Muscle of leg (tissue), 11 donors: ENCODE data around the gene IFIT1B. TPM values are rescaled to one million over a fixed set of nuclear protein-coding genes. Genes with fewer than 3 reads are reported as not detected.
"Not testable (repeated sequence)": the region's sequence is repeated elsewhere in the genome, so short reads cannot be mapped to it uniquely, and the experiment has no call there.

ENCODE experiments used
- DNase-seq: peaks from one replicate; pipeline ENCODE4 v3.0.0; 2013
- H3K27ac ChIP-seq: one replicate; pipeline ENCODE4 v1.5.1; 2013; ENCODE audit warnings: mild to moderate bottlenecking, low read length, control low read depth
- H3K27me3 ChIP-seq: one replicate; pipeline ENCODE4 v1.6.1; 2013; ENCODE audit warnings: low read length; ENCODE audit not compliant: control insufficient read depth, insufficient read depth
- H3K36me3 ChIP-seq: one replicate; pipeline ENCODE4 v1.6.1; 2013; ENCODE audit warnings: low read length; ENCODE audit not compliant: control insufficient read depth, insufficient read depth
- H3K4me1 ChIP-seq: one replicate; pipeline ENCODE4 v1.6.1; 2013; ENCODE audit warnings: low read length; ENCODE audit not compliant: control insufficient read depth, insufficient read depth
- H3K4me3 ChIP-seq: one replicate; pipeline ENCODE4 v1.5.1; 2013; ENCODE audit warnings: low read length, control low read depth
- H3K9me3 ChIP-seq: replicated peaks from 2 replicates; pipeline ENCODE4 v1.6.1; 2013; ENCODE audit warnings: low read depth, low read length; ENCODE audit not compliant: control insufficient read depth
- WGBS: methylation state at CpG from one replicate; pipeline ENCODE4 v1.1.5; 2013; ENCODE audit warnings: missing lambda C conversion rate; ENCODE audit not compliant: insufficient coverage; 5-methylcytosine and 5-hydroxymethylcytosine counted together
- polyA plus RNA-seq, 8 donors: library from polyadenylated mRNA; unstranded; fragments of 120-200 nt; gene quantifications; one replicate each; pipeline versions ENCODE4 v1.2.1 to v1.2.3, GENCODE V29; 2013; ENCODE audit warnings: inconsistent platforms in 1 of 8, low replicate concordance in 1 of 8; ENCODE audit not compliant: insufficient read length in 8 of 8, insufficient read depth in 1 of 8
- total RNA-seq: library from RNA; stranded (reverse); fragments of 120-200 nt; gene quantifications from one replicate; pipeline ENCODE4 v1.2.4, GENCODE V29; 2013

The IFIT1B gene
- total and polyA plus RNA-seq, 9 donors: 0.06 to 1.1 (median 0.32) TPM

DNA sequence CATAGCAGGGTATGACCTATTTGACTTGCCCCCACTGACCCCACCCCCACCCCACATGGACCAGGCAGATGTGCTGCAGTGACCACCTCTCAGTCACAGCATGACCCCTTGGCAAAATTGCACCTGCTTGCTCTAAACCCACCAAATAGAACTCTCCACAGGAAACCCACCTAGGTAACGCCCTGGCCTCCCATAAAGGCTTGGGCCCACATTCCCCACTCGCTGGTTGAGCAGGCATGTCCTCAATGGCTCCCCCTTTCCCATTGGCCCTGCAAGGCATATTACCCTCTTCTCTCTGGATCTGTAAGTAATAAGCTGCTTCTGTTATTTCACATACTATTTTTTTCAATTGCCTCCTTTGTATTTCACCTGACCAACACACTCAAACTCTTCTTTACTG is 17.3 kb downstream of the IFIT1B start:
- peaks cover 5% of the 10 kb centered on the region for H3K9me3 ChIP-seq
- no peak overlapping the region for H3K27ac ChIP-seq
- 100% methylated on average over 1 of the region's 2 CpGs for WGBS
- peaks cover 14% of the 10 kb centered on the region for H3K36me3 ChIP-seq
- no peak for DNase-seq
- no peak overlapping the region for H3K4me3 ChIP-seq
- no peaks in the 10 kb centered on the region for H3K27me3 ChIP-seq
- peaks cover 24% of the 10 kb centered on the region for H3K4me1 ChIP-seq

DNA sequence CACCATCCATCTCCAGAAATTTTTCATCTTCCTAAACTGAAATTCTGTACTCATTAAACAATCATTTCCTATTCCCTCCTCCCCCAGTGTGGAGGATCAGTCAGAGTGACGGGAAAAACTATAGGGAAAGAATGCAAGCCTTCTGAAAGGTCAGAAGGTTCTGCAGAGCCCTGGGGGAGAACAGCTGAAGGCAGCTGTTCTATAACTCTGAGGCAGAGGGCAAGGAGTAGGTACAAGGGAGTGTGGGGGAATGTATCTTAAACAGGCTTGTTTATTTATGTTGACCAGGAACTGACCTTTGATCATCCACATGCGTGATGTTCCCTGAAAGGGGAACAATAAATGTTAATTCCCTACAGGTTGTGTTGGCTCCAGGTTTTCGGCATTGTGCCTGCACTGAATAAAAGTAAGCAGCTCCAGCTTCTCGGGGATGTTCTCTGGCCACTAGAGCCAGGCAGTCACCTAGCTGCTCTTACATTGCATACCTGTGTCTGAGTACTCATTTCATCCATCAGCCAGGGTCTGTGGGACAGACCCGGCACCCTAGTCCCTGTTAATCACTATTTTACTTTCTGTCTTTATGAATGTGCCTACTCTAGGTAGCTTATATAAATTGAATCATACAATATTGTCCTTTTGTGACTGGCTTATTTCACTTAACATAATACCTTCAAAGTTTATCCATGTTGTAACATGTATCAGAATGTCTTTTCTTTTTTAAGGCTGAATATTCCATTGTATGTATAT is 20.3 kb downstream of the IFIT1B start:
- peaks cover 6% of the 10 kb centered on the region for H3K4me1 ChIP-seq
- no peak overlapping the region for H3K4me3 ChIP-seq

DNA sequence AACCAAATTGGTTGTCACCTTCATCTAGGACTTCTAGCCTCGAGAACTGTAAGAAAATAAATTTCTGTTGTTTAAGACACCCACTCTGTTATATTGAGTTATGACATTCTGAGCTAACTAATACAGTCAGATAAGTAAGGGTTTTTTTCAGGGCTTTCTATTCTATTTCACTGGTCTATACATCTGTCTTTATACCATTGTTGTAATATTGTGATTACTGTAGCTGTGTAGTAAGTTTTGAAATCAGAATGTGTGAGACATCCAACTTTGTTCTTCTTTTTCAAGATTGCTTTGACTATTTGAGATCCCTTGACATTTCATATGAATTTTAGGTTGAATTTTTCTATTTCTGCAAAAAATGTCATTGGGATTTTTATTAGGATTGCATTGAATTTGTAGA is 22.1 kb downstream of the IFIT1B start:
- Histone ChIP-seq H3K27ac (no peak overlapping the region), H3K36me3 (peaks cover 35% of the 10 kb centered on the region), H3K4me3 (no peak overlapping the region), H3K9me3 (peaks cover 5% of the 10 kb centered on the region), H3K27me3 (no peaks in the 10 kb centered on the region), H3K4me1 (peaks cover 5% of the 10 kb centered on the region)
- DNase-seq: no peak
- WGBS: no CpG with 5 or more reads among the region's 1 CpG

More for the DNA sequence above, 20.3 kb downstream of the IFIT1B start:
- Histone ChIP-seq H3K9me3 (peaks cover 5% of the 10 kb centered on the region), H3K27ac (no peak overlapping the region), H3K27me3 (no peaks in the 10 kb centered on the region), H3K36me3 (peaks cover 24% of the 10 kb centered on the region)
- peak; percentile 68 for DNase-seq
- WGBS: 6% methylated on average over 2 of the region's 5 CpGs

DNA sequence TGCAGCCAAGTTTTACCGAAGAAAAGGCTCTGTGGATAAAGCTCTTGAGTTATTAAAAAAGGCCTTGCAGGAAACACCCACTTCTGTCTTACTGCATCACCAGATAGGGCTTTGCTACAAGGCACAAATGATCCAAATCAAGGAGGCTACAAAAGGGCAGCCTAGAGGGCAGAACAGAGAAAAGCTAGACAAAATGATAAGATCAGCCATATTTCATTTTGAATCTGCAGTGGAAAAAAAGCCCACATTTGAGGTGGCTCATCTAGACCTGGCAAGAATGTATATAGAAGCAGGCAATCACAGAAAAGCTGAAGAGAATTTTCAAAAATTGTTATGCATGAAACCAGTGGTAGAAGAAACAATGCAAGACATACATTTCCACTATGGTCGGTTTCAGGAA is 25.2 kb downstream of the IFIT1B start:
- Histone ChIP-seq H3K36me3 (peaks cover 28% of the 10 kb centered on the region), H3K4me3 (no peak overlapping the region), H3K27me3 (no peaks in the 10 kb centered on the region), H3K9me3 (no peaks in the 10 kb centered on the region), H3K4me1 (no peaks in the 10 kb centered on the region), H3K27ac (no peak overlapping the region)
- DNase-seq: no peak
- WGBS: no CpG with 5 or more reads among the region's 2 CpGs

DNA sequence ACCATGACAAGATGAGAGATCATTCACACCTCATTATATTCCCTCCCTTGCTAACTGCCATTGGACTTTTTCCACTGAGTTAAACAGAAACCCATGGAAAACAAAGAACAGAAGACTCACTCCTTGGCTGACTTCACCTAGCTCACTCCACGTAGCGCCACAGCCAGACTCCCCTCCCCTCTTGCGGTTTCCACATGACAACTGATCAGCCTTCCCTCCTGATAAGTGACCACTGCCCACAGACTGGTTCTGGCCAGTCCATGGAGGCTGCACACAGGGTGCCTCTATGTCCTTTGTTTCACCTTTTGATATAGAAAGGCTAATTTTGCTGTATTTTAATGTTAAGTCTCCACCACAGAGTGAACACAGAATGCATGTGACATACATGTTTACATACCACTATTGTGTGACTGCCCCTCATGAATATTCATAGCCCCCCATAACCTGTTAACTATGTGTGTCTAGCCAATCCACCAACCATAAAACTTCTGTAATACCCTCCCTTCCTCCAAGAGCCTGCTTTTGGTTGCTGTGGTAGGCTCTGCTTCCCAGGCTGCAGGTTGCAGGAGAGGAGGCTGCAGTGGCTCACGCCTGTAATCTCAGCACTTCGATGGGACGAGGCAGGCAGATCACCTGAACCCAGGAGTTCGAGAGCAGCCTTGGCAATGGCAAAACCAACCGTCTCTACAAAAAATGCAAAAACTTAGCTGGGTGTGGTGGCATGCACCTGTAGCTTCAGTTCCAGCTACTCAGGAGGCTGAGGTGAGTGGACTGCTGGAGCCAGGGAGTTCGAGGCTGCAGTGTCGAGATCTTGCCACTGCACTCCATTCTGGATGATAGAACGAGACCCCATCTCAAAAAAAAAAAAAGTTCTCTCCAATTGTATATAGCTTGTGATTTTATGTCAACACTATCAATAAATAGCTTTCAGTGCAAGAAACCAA is 26.5 kb downstream of the IFIT1B start:
- H3K27ac ChIP-seq: no peak overlapping the region
- H3K27me3 ChIP-seq: no peaks in the 10 kb centered on the region
- 79% methylated on average over 8 of the region's 11 CpGs for WGBS
- peaks cover 28% of the 10 kb centered on the region for H3K36me3 ChIP-seq
- no peaks in the 10 kb centered on the region for H3K9me3 ChIP-seq
- H3K4me3 ChIP-seq: no peak overlapping the region
- H3K4me1 ChIP-seq: no peaks in the 10 kb centered on the region
- peak; percentile 69 for DNase-seq

DNA sequence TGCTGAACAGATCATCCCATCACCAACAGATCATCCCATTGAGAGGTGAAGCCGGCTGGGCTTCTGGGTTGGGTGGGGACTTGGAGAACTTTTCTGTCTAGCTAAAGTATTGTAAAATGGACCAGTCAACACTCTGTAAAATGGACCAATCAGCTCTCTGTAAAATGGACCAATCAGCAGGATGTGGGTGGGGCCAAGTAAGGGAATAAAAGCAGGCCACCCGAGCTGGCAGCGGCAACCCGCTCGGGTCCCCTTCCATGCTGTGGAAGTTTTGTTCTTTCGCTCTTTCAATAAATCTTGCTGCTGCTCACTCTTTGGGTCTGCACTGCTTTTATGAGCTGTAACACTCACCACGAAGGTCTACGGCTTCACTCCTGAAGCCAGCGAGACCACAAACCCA is 28.3 kb downstream of the IFIT1B start:
- not testable (repeated sequence) for H3K4me3 ChIP-seq, H3K4me1 ChIP-seq, H3K27ac ChIP-seq, DNase-seq, H3K27me3 ChIP-seq, H3K9me3 ChIP-seq
- H3K36me3 ChIP-seq: peaks cover 26% of the 10 kb centered on the region
- WGBS: 95% methylated on average over 8 of the region's 9 CpGs

DNA sequence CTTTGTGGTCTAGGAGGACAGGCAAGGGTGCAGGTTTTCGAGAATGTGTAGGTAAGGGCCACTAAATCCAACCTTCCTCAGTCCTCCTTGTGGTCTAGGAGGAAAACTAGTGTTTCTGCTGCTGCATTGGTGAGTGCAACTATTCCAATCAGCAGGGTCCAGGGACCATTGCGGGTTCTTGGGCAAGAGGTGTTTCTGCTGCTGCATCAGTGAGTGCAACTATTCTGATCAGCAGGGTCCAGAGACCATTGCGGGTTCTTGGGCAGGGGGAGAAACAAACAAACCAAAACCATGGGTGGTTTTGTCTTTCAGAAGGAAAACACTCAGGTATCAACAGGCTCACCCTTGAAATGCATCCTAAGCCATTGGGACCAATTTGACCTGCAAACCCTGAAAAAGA is 29.9 kb downstream of the IFIT1B start:
- DNase-seq, H3K4me1 ChIP-seq, H3K9me3 ChIP-seq, H3K27me3 ChIP-seq, H3K4me3 ChIP-seq, H3K27ac ChIP-seq: not testable (repeated sequence)
- 100% methylated on average over 2 of the region's 3 CpGs for WGBS
- peaks cover 23% of the 10 kb centered on the region for H3K36me3 ChIP-seq

DNA sequence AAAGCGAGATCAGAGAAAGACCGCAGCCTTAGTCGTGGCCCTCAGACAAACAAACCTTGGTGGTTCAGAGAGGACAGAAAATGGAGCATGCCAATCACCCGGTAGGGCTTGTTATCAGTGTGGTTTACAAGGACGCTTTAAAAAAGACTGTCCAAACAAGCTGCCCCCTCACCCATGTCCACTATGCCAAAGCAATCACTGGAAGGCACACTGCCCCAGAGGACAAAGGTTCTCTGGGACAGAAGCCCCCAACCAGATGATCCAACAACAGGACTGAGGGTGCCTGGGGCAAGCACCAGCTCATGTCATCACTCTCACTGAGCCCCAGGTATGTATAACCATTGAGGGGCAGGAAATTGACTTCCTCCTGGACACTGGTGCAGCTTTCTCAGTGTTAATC is 31.4 kb downstream of the IFIT1B start:
- H3K27ac ChIP-seq, DNase-seq, H3K27me3 ChIP-seq, H3K4me3 ChIP-seq, H3K9me3 ChIP-seq, H3K4me1 ChIP-seq: not testable (repeated sequence)
- H3K36me3 ChIP-seq: peaks cover 13% of the 10 kb centered on the region
- WGBS: 96% methylated on average over 4 of the region's 5 CpGs

DNA sequence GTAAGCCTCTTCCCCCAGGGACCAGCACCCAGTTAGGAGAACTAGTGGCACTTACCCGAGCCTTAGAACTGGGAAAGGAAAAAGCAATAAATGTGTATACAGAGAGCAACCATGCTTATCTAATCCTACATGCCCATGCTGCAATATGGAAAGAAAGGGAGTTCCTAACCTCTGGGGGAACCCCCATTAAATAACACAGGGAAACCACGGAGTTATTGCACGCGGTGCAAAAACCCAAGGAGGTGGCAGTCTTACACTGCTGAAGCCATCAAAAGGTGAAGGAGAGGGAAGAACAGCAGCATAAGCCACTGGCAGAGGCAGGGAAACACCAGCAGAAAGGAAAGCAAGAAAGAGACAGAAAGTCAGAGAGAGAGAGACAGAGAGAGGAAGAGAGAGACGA is 32.7 kb downstream of the IFIT1B start:
- not testable (repeated sequence) for DNase-seq, H3K27ac ChIP-seq, H3K9me3 ChIP-seq, H3K36me3 ChIP-seq, H3K4me3 ChIP-seq, H3K4me1 ChIP-seq, H3K27me3 ChIP-seq
- no CpG with 5 or more reads among the region's 5 CpGs for WGBS

DNA sequence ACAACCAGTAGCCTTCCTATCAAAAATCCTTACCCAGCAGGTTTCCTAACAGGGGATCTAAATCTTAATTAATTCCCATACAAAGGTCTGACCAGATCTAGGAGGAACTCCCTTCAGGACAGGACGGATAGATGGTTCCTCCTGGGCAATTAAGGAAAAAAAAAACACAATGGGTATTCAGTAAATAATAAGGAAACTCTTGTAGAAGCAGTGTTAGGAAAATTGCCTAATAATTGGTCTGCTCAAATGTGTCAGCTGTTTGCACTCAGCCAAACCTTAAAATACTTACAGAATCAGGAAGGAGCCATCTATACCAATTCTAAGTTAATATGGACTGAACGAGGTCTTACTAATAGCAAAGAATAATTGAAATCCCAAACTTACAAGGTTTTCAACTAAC is 33.3 kb downstream of the IFIT1B start:
- H3K27me3 ChIP-seq, H3K36me3 ChIP-seq, H3K27ac ChIP-seq, DNase-seq, H3K9me3 ChIP-seq, H3K4me3 ChIP-seq: not testable (repeated sequence)
- WGBS: 83% methylated on average over 1 of the region's 2 CpGs
- H3K4me1 ChIP-seq: peaks cover 11% of the 10 kb centered on the region
